Brain pericyte (primary cell): ENCODE results near the gene ANKS1B.

ENCODE experiments used
- DNase-seq: peaks from one replicate; pipeline ENCODE4 v3.0.0-alpha.2; 2012; ENCODE audit warnings: low read depth, low spot score

ANKS1B gene

GRCh38 chr12:99133401-99133800, 851.3 kb downstream of the ANKS1B start:
- no peak for DNase-seq

DNA sequence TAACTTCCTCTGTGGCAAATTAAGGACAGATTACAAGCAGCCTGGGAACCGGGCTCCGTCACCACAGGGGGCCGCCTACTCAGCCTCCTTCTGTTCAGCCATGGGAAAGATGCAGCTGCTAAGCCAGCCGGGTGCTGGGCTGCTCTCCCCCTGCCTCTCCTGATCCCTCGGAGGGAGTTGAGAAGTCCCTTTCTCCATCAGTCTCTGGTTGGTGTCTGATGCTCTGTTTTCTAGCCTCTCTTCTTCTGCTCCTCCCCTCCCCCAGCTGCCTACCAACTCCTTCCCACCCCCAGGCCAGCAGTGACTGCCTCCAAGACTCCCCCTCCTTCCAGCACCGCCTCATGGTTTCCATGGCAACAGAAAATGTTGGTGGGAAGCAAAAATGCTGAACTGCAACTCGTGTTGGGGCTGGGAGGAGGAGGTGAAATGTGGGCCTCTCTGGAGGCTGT, 853.0 kb downstream of the ANKS1B start:
- DNase-seq = peak; percentile 54

DNA sequence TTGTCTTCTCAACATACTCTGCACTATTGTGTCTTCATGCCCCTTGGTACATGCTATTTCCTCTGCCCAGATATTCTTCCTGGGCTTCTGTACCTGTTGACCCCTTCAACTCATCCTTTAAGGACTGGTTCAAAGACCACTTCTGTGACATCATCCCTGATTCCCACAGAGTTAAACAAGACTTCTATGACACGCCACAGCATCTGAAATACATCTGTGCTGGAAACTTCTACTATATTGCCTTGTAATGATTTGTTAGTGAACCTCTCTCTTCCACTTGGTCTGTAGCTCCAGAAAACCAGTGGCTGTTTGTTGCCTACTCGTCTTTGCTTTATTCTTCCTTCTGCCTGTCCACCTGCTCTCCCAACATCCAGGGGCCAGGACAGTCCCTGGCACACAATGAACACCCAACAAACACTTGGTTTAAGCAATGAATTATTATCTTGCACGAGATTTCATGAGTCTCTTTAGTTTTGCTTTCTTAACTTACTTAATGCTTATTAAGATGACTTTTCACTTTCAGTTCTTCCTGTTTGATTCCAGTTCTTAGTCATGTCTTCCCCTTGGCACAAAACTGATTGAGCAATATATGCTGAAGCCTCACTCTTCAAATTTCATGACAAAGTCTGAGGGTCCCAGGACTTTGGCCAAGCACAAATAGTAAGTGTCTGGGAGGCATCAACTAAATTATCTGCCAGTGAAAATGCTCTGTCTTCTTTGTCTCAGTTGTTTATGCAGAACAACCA, 853.8 kb downstream of the ANKS1B start:
- DNase-seq = no peak

DNA sequence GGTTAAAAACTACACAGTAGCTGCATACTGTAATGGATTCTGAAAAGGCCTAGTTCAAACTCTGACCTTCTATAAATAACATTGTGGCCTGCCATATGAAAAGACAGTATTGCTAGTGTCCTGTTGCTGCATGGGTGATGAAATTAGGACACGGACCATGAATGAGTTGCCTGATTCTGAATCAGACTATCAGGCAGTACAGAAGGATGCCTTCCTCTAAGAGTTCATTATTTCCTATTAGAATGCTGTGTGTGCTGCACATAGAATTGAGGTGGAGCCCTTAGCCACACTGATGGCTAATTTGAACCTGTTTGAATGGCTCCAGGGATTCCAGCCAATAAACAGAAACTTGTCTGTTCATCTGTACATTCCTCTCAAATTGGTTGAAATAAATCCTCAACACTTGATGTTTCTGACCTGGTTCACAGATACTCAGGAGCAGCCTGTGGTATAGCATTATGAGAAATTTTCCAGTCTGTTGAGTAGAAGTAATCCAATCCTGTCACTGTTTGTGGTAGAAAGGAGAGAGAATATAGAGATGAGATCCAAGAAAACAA, 856.4 kb downstream of the ANKS1B start:
- DNase-seq = no peak

- DNase-seq = no peak
Measured at GRCh38 chr12:99122959-99123358, 861.8 kb downstream of the ANKS1B start.

- no peak for DNase-seq
Measured at GRCh38 chr12:99122496-99122895, 862.2 kb downstream of the ANKS1B start.

DNA sequence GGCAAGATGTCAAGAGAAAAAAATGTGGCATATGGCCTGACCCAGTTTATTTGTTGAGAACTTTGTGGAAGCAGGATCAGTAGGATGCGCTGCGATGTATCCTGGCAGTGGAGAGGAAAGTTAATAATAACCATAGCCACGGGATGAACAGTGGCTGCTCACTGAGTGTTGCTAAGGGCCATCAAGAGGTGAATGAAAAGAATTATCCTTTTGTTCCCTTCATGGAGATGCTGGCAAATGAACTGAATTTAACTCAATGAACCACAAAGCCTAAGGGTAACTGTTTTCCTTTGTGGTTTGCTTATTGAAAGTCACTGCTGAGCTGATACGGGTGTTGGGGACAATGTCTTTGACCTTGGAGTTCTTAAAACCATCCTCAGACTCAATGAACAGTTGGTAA, 863.2 kb downstream of the ANKS1B start:
- DNase-seq = no peak

DNA sequence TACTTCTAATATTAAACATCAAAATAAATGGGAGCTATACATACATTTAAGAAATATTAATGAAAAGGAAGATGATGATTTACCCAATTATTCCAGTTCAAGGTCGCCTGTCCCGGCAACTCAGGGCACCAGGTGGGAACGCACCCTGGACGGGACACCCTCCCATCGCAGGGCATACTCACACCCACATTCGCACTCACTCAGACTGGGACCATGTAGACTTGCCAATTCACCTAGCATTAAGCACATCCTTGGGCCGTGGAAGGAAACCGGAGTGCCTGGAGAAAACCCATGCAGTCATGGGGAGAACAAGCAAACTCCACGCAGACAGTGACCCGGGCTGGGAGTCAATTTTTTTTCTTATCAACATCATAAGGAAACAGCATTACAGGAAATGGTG, 864.8 kb downstream of the ANKS1B start:
- DNase-seq = no peak

DNA sequence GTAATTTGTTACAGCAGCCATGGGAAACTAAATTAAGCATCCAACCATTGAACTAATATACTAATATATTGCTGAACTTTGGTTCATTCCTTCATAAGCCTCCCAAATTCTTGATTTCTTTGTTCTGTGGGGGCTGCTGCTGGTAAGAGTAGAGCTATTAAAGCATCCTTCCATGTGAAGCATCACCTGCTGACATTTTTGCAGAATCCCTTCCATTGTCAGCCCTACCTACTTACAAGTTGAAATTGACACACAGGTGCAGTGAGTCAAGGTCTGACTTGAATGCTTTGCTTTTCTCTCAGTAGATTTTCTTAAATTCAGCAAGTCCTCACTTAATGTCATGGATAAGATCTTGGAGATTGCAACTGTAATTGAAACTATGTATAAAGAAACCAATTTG, 865.3 kb downstream of the ANKS1B start:
- no peak for DNase-seq

- DNase-seq = no peak
Measured at GRCh38 chr12:99111600-99111999, 873.1 kb downstream of the ANKS1B start.

DNA sequence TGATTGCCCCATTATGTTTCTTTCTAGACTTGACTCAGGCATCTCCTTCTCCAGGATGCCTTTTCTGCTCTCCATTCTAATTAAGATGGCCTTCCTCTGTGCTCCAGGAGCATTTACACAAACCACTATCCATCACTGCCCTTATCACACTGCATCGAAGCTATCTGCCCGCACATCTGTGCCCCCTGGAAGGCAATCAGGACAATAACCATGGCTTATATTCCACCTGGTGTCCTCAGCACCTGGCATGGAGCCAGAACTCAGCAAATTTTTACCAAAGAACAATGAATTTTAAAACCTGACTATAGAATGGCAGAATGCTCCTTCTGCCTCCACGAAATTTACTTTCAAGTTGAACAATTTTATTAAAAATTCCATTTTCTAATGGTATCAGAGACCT, 873.9 kb downstream of the ANKS1B start:
- no peak for DNase-seq

- DNase-seq = no peak
Measured at GRCh38 chr12:99110212-99110611, 874.5 kb downstream of the ANKS1B start.

- no peak for DNase-seq
Measured at GRCh38 chr12:99108924-99109323, 875.8 kb downstream of the ANKS1B start.

- DNase-seq = no peak
Measured at GRCh38 chr12:99099786-99100185, 885.0 kb downstream of the ANKS1B start.

GRCh38 chr12:99097171-99097570, 887.6 kb downstream of the ANKS1B start:
- DNase-seq = no peak

DNA sequence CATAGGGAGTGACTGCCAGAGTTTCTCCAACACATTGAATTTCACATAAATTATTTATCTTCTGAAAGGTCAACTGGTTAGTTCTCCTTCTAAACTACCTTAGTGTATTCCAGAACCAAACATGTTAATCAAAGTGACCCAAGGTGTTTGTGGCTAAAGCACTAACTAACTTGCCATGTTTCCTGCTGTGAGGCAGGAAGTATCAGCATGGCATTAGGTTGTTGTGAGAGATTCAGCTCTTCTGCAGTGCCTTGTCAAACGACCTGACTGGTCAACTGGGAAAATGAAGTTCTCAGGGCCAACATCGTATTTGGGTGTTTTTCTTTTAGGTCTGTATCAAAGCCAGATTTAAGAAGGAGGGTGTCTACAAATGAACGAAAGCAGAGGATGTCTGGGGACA, 891.6 kb downstream of the ANKS1B start:
- DNase-seq = no peak

DNA sequence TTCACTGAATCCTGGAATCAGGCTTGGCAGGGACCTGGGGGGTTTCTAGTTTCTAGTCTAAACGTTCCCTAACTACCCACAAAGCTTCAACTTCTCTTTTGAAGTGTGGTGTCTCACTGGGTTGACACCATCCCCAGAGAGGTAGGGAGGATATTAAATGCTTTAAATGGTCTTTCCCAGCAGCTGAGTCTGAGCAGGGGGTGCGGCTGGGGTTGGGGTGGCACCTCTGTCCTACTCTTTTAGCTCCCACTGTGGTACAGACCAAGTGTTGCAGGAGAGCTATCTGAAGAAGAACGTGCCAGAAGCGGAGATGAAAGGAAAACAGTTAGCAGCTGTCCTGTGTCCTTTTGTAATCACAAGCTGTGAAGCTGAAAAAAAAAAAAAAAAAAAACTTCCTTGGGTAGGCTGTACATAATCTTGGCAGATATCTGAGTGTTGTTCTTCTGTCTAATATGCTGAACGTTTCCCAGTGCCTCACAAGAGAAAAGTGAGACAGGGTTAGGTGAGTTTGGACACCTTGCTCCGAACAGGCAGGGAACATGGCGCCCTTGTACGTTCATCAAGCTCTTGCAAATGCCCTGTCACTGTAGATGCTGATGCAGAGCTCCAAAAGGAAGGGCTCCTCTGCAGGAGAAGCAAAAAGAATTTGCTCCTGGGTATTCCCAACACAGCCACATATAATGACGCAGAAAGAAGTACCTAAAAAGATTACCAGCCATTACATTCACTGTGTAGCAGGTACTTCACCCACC, 892.5 kb downstream of the ANKS1B start:
- DNase-seq = no peak

GRCh38 chr12:99087278-99087677, 897.5 kb downstream of the ANKS1B start:
- DNase-seq = no peak

- DNase-seq = no peak
Measured at GRCh38 chr12:99079811-99080210, 904.9 kb downstream of the ANKS1B start.

DNA sequence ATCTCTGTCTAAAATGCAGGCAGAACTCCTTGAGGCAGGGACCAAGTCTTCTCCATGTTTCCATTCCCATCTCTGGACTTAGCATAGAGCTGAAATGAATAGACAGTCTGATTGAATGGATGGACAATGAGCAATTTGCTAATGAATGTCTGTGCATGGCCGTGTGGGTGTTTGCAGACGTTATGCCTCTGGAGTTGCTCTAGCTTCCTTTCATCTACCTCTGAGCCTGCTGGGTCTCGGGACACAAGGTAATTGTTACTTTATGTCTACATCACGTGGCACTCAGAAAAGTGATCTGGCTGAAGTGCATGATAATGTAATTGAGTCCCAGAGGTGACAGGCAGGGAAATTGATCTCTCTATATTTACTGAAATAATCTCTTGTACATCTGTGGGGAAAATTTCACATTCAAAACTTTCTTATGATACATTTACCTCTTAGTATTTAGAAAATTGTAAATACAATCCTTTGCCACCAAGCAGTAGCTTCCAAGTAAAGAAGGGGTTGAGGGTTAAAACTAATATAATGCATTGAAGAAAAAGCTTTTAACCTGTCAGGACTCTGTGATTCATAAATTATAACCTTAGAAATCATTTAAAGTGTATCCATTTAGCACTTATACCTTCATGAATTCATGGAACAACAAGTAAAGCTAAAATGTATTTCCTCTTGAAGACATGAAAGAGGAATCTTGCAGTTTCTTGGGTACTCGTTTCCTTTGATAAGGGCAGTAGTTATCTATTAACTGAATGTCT, 915.6 kb downstream of the ANKS1B start:
- no peak for DNase-seq

- DNase-seq = no peak
Measured at GRCh38 chr12:99067171-99067785, 917.5 kb downstream of the ANKS1B start.

- no peak for DNase-seq
Measured at GRCh38 chr12:99066726-99067125, 918.0 kb downstream of the ANKS1B start.
